Left renal pelvis (tissue), 4 donors: Measurements from ENCODE around the gene COX5B. TPM values are rescaled to one million over a fixed set of nuclear protein-coding genes. Genes with fewer than 3 reads are reported as not detected.

Source experiments
- DNase-seq, 4 donors: peaks; one replicate each; pipeline ENCODE4 v3.0.0-alpha.2; 2013; ENCODE audit warnings: low read depth in 4 of 4, low spot score in 3 of 4
- polyA plus RNA-seq, 4 donors: library from polyadenylated mRNA; unstranded; fragments of 120-200 nt; gene quantifications; one replicate each; pipeline ENCODE4 v1.2.1, GENCODE V29; 2013; ENCODE audit not compliant: insufficient read length in 4 of 4

COX5B gene
- polyA plus RNA-seq, 4 donors, result 102 to 232 (median 199) TPM

GRCh38 chr2:97653874-97654273 lies 8.0 kb downstream of the COX5B start:
- no peak for DNase-seq

GRCh38 chr2:97654309-97654708 lies 8.4 kb downstream of the COX5B start:
- DNase-seq, result no peak

GRCh38 chr2:97654791-97655190 lies 8.9 kb downstream of the COX5B start:
- no peak for DNase-seq

- no peak for DNase-seq
These were observed 10.4 kb downstream of the COX5B start for GRCh38 chr2:97656129-97656755.

GRCh38 chr2:97656905-97657587 lies 11.2 kb downstream of the COX5B start:
- DNase-seq, result no peak

GRCh38 chr2:97657986-97658690 lies 12.3 kb downstream of the COX5B start:
- no peak for DNase-seq

- no peak for DNase-seq
These were observed 12.9 kb downstream of the COX5B start for GRCh38 chr2:97658691-97659157.

GRCh38 chr2:97659256-97660043 lies 13.6 kb downstream of the COX5B start:
- DNase-seq, result no peak

- DNase-seq, result no peak
These were observed 14.3 kb downstream of the COX5B start for GRCh38 chr2:97660044-97660774.

GRCh38 chr2:97660775-97661389 lies 15.0 kb downstream of the COX5B start:
- no peak for DNase-seq

GRCh38 chr2:97661927-97662326 lies 16.1 kb downstream of the COX5B start:
- no peak for DNase-seq

GRCh38 chr2:97662386-97662894 lies 16.6 kb downstream of the COX5B start:
- DNase-seq, result no peak

- peak in 3 of 4 donors; percentile 35 to 60 (median 54) for DNase-seq
These were observed 17.2 kb downstream of the COX5B start for GRCh38 chr2:97662895-97663625.

- DNase-seq, result no peak
These were observed 17.7 kb downstream of the COX5B start for GRCh38 chr2:97663626-97663961.

GRCh38 chr2:97663962-97664635 lies 18.2 kb downstream of the COX5B start, which contains the start of gene ACTR1B:
Gene ACTR1B (minus strand): TSS chr2:97664044. CDS start chr2:97663890, 154 bp downstream.
- DNase-seq, result peak; percentile 92 to 96 (median 96)

- no peak for DNase-seq
These were observed 18.7 kb downstream of the COX5B start for GRCh38 chr2:97664636-97664970.

GRCh38 chr2:97669448-97669847 lies 23.6 kb downstream of the COX5B start, which contains the start of gene C2orf92:
Gene C2orf92 (plus strand): TSS chr2:97669713. CDS start chr2:97669789, 76 bp downstream.
- no peak for DNase-seq

- no peak for DNase-seq
These were observed 24.6 kb downstream of the COX5B start for GRCh38 chr2:97670471-97670870.
